Measurements from ENCODE around the gene SLC24A3.

Gene SLC24A3

GRCh38 chr20:19482726-19483125, 270.3 kb downstream of the SLC24A3 start:
- H3K27ac ChIP-seq (ENCODE audit: low read length): no peak overlapping the region
- no peak overlapping the region for H3K9ac ChIP-seq (ENCODE audit: low read depth, low read length)
- no peak overlapping the region for H3K4me3 ChIP-seq (ENCODE audit: low read length)
- H3K36me3 ChIP-seq (ENCODE audit: insufficient read depth, low read depth, low read length): no peaks in the 10 kb centered on the region
- no peaks in the 10 kb centered on the region for H3K27me3 ChIP-seq (ENCODE audit: insufficient read depth, low read length)
- no peaks in the 10 kb centered on the region for H3K9me3 ChIP-seq (ENCODE audit: insufficient read depth, low read depth, low read length)
- no peaks in the 10 kb centered on the region for H3K4me1 ChIP-seq (ENCODE audit: insufficient read depth, low read length)

DNA sequence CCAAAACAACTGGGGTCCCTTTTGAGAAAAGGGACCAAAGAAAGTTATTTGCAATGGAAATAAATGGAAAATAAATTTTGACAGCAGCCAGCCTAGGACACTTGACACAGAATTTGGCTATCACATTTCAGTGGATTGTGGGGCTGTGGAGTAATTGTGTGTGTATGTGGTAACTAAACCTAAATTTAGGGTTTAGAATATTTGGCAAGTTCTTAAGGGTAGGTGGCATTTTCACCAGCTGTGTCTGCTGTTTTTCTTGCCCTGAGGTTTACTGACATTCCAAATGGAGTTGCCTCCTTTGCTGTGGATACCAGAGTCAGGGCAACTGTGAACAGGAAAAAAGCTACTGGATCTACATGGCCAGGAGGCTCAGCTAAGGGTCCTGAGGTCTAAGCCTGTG, 270.9 kb downstream of the SLC24A3 start:
- H3K27me3 ChIP-seq (ENCODE audit: insufficient read depth, low read length): no peaks in the 10 kb centered on the region
- no peaks in the 10 kb centered on the region for H3K36me3 ChIP-seq (ENCODE audit: insufficient read depth, low read depth, low read length)
- no peak overlapping the region for H3K27ac ChIP-seq (ENCODE audit: low read length)
- no peak overlapping the region for H3K9ac ChIP-seq (ENCODE audit: low read depth, low read length)
- no peaks in the 10 kb centered on the region for H3K9me3 ChIP-seq (ENCODE audit: insufficient read depth, low read depth, low read length)
- H3K4me3 ChIP-seq (ENCODE audit: low read length): no peak overlapping the region
- H3K4me1 ChIP-seq (ENCODE audit: insufficient read depth, low read length): no peaks in the 10 kb centered on the region

DNA sequence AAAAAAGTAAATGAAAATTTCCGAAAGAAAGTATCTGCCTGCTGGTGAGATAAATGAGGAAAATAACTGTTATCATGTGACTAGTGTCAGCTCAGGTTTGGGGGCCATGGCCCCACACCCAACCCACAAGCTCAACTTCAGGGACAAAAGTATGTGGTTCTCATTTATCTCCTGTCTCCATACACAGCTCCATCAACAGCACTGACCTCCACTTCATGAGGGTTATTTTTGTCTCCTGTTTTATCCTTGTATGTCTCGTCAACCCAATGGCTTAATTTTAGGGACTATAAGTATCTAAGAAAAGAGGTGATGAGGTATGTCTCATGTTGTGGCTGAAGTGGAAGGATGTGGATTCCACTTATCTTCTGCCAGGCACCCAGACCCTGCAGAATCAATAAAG, 274.0 kb downstream of the SLC24A3 start:
- no peaks in the 10 kb centered on the region for H3K36me3 ChIP-seq (ENCODE audit: insufficient read depth, low read depth, low read length)
- H3K9ac ChIP-seq (ENCODE audit: low read depth, low read length): no peak overlapping the region
- no peaks in the 10 kb centered on the region for H3K27me3 ChIP-seq (ENCODE audit: insufficient read depth, low read length)
- no peak overlapping the region for H3K27ac ChIP-seq (ENCODE audit: low read length)
- no peak overlapping the region for H3K4me3 ChIP-seq (ENCODE audit: low read length)
- no peaks in the 10 kb centered on the region for H3K4me1 ChIP-seq (ENCODE audit: insufficient read depth, low read length)
- no peaks in the 10 kb centered on the region for H3K9me3 ChIP-seq (ENCODE audit: insufficient read depth, low read depth, low read length)

DNA sequence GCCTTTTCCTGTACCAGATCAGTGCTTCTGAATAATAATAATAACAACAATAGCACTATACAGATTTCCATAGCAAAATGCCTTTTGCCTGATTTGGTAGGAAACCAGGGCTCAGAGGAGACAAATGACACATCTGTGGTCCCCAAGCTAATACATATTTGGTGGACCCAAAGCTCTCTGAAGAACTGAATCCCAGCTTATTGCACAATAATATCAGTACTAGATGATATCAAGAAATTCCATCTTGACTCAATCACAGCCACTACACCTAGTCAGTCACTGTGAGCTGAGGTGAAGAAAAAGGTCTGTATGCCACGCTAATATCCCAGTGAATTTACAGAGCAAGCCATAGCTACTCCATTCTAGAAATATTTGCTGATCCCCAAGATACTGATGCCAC, 275.0 kb downstream of the SLC24A3 start:
- H3K27me3 ChIP-seq (ENCODE audit: insufficient read depth, low read length): no peaks in the 10 kb centered on the region
- no peaks in the 10 kb centered on the region for H3K9me3 ChIP-seq (ENCODE audit: insufficient read depth, low read depth, low read length)
- H3K27ac ChIP-seq (ENCODE audit: low read length): no peak overlapping the region
- H3K4me3 ChIP-seq (ENCODE audit: low read length): no peak overlapping the region
- H3K4me1 ChIP-seq (ENCODE audit: insufficient read depth, low read length): no peaks in the 10 kb centered on the region
- H3K9ac ChIP-seq (ENCODE audit: low read depth, low read length): no peak overlapping the region
- H3K36me3 ChIP-seq (ENCODE audit: insufficient read depth, low read depth, low read length): no peaks in the 10 kb centered on the region

- Histone ChIP-seq H3K9ac (ENCODE audit: low read depth, low read length) (no peak overlapping the region), H3K27me3 (ENCODE audit: insufficient read depth, low read length) (no peaks in the 10 kb centered on the region), H3K36me3 (ENCODE audit: insufficient read depth, low read depth, low read length) (no peaks in the 10 kb centered on the region), H3K4me1 (ENCODE audit: insufficient read depth, low read length) (no peaks in the 10 kb centered on the region), H3K4me3 (ENCODE audit: low read length) (no peak overlapping the region), H3K9me3 (ENCODE audit: insufficient read depth, low read depth, low read length) (no peaks in the 10 kb centered on the region), H3K27ac (ENCODE audit: low read length) (no peak overlapping the region)
These were observed 278.8 kb downstream of the SLC24A3 start for GRCh38 chr20:19491241-19491640.

DNA sequence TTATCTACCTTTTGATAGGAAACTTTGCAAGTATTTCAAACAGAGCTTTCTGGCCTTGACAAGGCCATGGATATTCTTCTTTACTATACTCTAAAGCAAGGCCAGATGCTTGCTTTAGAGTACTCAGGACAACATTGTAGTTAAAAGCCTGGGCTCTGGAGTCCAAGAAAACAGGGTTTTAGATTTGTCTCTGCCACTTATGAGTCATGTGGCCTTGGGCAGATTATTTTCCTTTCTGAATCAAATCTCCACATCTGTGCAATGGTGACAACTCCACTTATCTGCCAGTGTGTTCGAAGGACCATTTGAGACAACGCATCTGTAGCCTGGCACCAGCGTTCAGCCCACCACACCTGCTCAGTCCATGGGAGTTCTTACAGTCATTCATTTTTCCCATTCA, 279.7 kb downstream of the SLC24A3 start:
- H3K9me3 ChIP-seq (ENCODE audit: insufficient read depth, low read depth, low read length): no peaks in the 10 kb centered on the region
- no peak overlapping the region for H3K27ac ChIP-seq (ENCODE audit: low read length)
- no peak overlapping the region for H3K9ac ChIP-seq (ENCODE audit: low read depth, low read length)
- no peaks in the 10 kb centered on the region for H3K4me1 ChIP-seq (ENCODE audit: insufficient read depth, low read length)
- no peak overlapping the region for H3K4me3 ChIP-seq (ENCODE audit: low read length)
- no peaks in the 10 kb centered on the region for H3K36me3 ChIP-seq (ENCODE audit: insufficient read depth, low read depth, low read length)
- no peaks in the 10 kb centered on the region for H3K27me3 ChIP-seq (ENCODE audit: insufficient read depth, low read length)

- no peak overlapping the region for H3K27ac ChIP-seq (ENCODE audit: low read length)
- no peaks in the 10 kb centered on the region for H3K9me3 ChIP-seq (ENCODE audit: insufficient read depth, low read depth, low read length)
- H3K4me1 ChIP-seq (ENCODE audit: insufficient read depth, low read length): no peaks in the 10 kb centered on the region
- no peak overlapping the region for H3K9ac ChIP-seq (ENCODE audit: low read depth, low read length)
- H3K27me3 ChIP-seq (ENCODE audit: insufficient read depth, low read length): no peaks in the 10 kb centered on the region
- H3K36me3 ChIP-seq (ENCODE audit: insufficient read depth, low read depth, low read length): no peaks in the 10 kb centered on the region
- H3K4me3 ChIP-seq (ENCODE audit: low read length): no peak overlapping the region
These were observed 280.4 kb downstream of the SLC24A3 start for GRCh38 chr20:19492687-19493336.

DNA sequence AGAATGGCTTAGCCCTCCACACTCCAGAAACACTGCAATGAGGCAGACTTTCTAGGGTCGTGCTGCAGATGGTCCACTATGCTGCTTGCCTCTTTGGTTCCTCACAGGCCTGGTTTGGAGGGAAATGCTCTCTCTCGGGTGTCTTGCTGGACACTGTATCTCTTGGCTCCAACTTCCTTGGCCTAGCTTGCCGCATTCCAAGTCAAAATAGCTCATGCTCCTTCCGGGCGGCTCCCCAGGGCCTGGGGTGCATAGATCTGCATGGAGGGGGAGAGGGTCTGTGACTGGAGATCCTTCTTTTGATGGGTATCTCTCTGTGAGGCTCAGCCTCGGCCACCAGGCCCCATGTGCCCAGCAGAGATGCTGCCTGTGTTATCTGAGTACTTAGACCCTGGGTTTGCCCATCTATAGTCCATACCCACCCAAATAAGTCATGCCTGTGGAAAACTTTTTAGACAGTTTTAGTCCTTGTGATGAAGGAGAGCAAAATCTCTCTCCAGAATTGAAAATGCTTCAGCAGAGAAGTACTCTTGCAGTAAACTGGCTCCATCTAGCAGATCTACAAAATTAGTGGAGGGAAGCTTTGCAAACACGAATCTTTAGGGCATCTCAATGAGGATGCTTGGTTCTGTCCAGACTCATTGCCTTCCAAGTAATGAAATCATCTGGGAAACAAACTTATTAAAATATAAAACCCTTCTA, 281.5 kb downstream of the SLC24A3 start:
- Histone ChIP-seq H3K27ac (ENCODE audit: low read length) (no peak overlapping the region), H3K4me3 (ENCODE audit: low read length) (no peak overlapping the region), H3K9me3 (ENCODE audit: insufficient read depth, low read depth, low read length) (no peaks in the 10 kb centered on the region), H3K9ac (ENCODE audit: low read depth, low read length) (no peak overlapping the region), H3K27me3 (ENCODE audit: insufficient read depth, low read length) (no peaks in the 10 kb centered on the region), H3K36me3 (ENCODE audit: insufficient read depth, low read depth, low read length) (no peaks in the 10 kb centered on the region), H3K4me1 (ENCODE audit: insufficient read depth, low read length) (no peaks in the 10 kb centered on the region)

DNA sequence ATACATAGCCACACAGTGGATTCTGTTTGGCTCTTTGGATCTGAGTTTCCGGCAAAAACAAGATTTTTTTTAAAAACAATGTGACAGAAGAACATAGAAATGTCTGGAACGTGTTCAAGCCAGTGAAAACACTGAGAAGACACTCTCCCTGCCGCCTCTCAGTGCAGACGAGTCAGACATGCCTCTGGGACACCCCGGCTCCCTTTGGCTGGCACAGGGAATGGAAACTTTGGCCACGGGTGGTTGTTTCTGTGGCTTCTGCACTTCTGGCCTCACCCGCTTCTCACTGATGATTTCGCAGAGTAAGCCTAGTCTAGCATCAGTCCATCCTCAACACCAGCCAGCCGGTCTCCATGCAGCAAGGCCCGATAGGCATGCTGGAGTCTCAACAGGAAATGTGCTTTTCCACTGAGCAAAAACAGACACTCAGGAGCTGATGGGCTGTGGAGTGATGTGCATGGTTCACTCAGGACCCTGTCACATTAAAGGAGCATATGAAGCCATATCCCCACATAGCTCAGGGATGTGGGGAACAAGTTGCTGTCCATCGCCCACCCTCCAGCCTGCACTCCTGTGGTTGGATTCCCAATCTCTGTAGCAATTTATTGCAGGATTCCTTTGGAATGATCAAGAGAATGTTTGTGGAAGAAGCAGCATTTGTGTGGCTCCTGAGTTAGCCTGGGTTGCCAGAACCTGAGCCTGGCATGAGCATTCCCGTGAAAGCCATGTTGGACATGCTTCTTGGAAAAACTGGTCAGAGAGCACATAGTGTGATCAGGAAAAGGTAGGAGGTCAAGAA, 283.7 kb downstream of the SLC24A3 start:
- no peak overlapping the region for H3K27ac ChIP-seq (ENCODE audit: low read length)
- no peak overlapping the region for H3K4me3 ChIP-seq (ENCODE audit: low read length)
- no peaks in the 10 kb centered on the region for H3K4me1 ChIP-seq (ENCODE audit: insufficient read depth, low read length)
- no peaks in the 10 kb centered on the region for H3K36me3 ChIP-seq (ENCODE audit: insufficient read depth, low read depth, low read length)
- no peak overlapping the region for H3K9ac ChIP-seq (ENCODE audit: low read depth, low read length)
- no peaks in the 10 kb centered on the region for H3K9me3 ChIP-seq (ENCODE audit: insufficient read depth, low read depth, low read length)
- no peaks in the 10 kb centered on the region for H3K27me3 ChIP-seq (ENCODE audit: insufficient read depth, low read length)

GRCh38 chr20:19497064-19497463, 284.6 kb downstream of the SLC24A3 start:
- no peak overlapping the region for H3K9ac ChIP-seq (ENCODE audit: low read depth, low read length)
- no peak overlapping the region for H3K27ac ChIP-seq (ENCODE audit: low read length)
- no peak overlapping the region for H3K4me3 ChIP-seq (ENCODE audit: low read length)
- H3K4me1 ChIP-seq (ENCODE audit: insufficient read depth, low read length): no peaks in the 10 kb centered on the region
- no peaks in the 10 kb centered on the region for H3K9me3 ChIP-seq (ENCODE audit: insufficient read depth, low read depth, low read length)
- no peaks in the 10 kb centered on the region for H3K27me3 ChIP-seq (ENCODE audit: insufficient read depth, low read length)
- no peaks in the 10 kb centered on the region for H3K36me3 ChIP-seq (ENCODE audit: insufficient read depth, low read depth, low read length)

DNA sequence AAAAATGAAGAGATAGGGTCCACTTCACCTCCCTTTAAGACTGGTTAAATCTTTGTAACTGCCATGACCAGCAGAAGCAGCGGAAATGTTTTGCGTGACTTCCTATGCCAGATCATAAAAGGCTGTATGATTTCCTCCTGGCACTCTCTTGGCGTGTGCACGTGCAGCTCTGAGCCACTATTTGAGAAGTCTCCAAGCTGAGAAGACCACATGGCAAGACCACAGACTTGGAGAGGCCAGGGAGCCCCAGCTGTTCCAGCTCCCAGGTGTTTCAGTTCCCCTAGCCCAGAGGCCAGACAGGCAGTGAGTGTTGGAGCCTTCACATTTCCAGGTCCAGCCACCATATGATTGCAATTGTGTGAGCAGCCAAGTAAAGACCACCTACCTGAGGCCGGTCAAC, 286.3 kb downstream of the SLC24A3 start:
- no peak overlapping the region for H3K27ac ChIP-seq (ENCODE audit: low read length)
- H3K27me3 ChIP-seq (ENCODE audit: insufficient read depth, low read length): no peaks in the 10 kb centered on the region
- H3K4me1 ChIP-seq (ENCODE audit: insufficient read depth, low read length): no peaks in the 10 kb centered on the region
- no peaks in the 10 kb centered on the region for H3K9me3 ChIP-seq (ENCODE audit: insufficient read depth, low read depth, low read length)
- no peak overlapping the region for H3K4me3 ChIP-seq (ENCODE audit: low read length)
- no peaks in the 10 kb centered on the region for H3K36me3 ChIP-seq (ENCODE audit: insufficient read depth, low read depth, low read length)
- no peak overlapping the region for H3K9ac ChIP-seq (ENCODE audit: low read depth, low read length)

Measured in iPS-20b (cell line).